Measurements from ENCODE around the gene SNCA. TPM values are rescaled to one million over a fixed set of nuclear protein-coding genes. Genes with fewer than 3 reads are reported as not detected.

The SNCA gene
- total RNA-seq, 1 donor, result 0.72 TPM

DNA sequence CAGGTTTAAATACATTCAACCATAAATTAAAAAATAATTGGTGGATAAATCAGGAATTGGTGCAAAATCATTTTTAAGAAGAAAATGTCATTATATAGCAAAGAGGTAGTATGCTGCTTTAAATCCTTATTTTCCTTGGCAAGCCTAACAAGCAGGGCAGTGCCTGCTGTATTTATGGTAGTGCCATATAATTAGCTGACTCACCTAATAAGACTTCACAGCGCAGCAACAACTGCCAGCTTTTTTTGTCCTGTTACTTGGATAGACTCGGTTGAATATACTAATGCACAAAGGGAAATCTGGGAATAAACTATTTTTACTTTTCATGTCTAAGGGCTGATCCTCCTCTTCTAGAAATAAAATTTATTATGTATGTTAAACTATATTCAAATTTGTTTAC, 99.1 kb downstream of the SNCA start:
- peaks cover 7% of the 10 kb centered on the region for H3K4me1 ChIP-seq (ENCODE audit: insufficient read depth, low read length)
- H3K36me3 ChIP-seq (ENCODE audit: insufficient read depth, low read length), result no peaks in the 10 kb centered on the region
- H2AFZ ChIP-seq (ENCODE audit: low read length), result no peak overlapping the region
- H3K9me3 ChIP-seq (ENCODE audit: low read depth, low read length), result no peaks in the 10 kb centered on the region
- no peak overlapping the region for H3K4me3 ChIP-seq (ENCODE audit: insufficient read depth, low read length)
- H3K79me2 ChIP-seq (ENCODE audit: insufficient read depth, low read length), result no peaks in the 10 kb centered on the region
- TF ChIP-seq, protein P1, sequence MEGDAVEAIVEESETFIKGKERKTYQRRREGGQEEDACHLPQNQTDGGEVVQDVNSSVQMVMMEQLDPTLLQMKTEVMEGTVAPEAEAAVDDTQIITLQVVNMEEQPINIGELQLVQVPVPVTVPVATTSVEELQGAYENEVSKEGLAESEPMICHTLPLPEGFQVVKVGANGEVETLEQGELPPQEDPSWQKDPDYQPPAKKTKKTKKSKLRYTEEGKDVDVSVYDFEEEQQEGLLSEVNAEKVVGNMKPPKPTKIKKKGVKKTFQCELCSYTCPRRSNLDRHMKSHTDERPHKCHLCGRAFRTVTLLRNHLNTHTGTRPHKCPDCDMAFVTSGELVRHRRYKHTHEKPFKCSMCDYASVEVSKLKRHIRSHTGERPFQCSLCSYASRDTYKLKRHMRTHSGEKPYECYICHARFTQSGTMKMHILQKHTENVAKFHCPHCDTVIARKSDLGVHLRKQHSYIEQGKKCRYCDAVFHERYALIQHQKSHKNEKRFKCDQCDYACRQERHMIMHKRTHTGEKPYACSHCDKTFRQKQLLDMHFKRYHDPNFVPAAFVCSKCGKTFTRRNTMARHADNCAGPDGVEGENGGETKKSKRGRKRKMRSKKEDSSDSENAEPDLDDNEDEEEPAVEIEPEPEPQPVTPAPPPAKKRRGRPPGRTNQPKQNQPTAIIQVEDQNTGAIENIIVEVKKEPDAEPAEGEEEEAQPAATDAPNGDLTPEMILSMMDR (IDR thresholded peaks at IDR 0.05; ENCODE audit: extremely low read depth, low read depth, low read length), result no peak
- no peaks in the 10 kb centered on the region for H4K20me1 ChIP-seq (ENCODE audit: insufficient read depth, low read length)
- peak; percentile 91 for DNase-seq (ENCODE audit: insufficient read length, low spot score, missing footprints)
- H3K27ac ChIP-seq (ENCODE audit: low read depth, low read length), result no peak overlapping the region
- peak overlapping the region; percentile 12 for H3K4me2 ChIP-seq (ENCODE audit: insufficient read depth, low read length)
- no peaks in the 10 kb centered on the region for H3K27me3 ChIP-seq (ENCODE audit: insufficient read depth, low read length)

DNA sequence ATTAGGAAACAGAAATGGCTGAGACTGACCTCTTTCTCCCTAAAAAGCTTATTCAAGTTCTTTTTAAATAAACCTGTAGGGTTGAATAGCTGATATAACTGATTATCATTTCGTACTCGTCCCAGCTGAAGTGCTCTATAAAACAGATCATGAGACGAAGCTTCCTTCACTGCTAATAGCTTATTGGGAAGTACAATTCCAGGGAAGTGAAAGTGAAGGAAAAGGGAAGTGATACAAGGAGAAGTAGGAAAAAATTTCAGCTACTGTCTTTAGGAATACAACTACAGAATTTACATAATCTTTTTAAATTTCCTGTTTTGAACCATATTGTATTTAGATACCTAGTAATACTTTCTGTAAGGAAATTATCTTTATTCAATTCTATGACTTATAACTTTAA, 103.0 kb downstream of the SNCA start:
- no peaks in the 10 kb centered on the region for H3K36me3 ChIP-seq (ENCODE audit: insufficient read depth, low read length)
- no peak overlapping the region for H2AFZ ChIP-seq (ENCODE audit: low read length)
- DNase-seq (ENCODE audit: insufficient read length, low spot score, missing footprints), result no peak
- no peak overlapping the region for H3K27ac ChIP-seq (ENCODE audit: low read depth, low read length)
- peaks cover 7% of the 10 kb centered on the region for H3K4me1 ChIP-seq (ENCODE audit: insufficient read depth, low read length)
- H3K4me3 ChIP-seq (ENCODE audit: insufficient read depth, low read length), result no peak overlapping the region
- H3K27me3 ChIP-seq (ENCODE audit: insufficient read depth, low read length), result no peaks in the 10 kb centered on the region
- H4K20me1 ChIP-seq (ENCODE audit: insufficient read depth, low read length), result no peaks in the 10 kb centered on the region
- H3K9me3 ChIP-seq (ENCODE audit: low read depth, low read length), result no peaks in the 10 kb centered on the region
- TF ChIP-seq, protein P1 (IDR thresholded peaks at IDR 0.05; ENCODE audit: extremely low read depth, low read depth, low read length), result no peak
- no peak overlapping the region for H3K4me2 ChIP-seq (ENCODE audit: insufficient read depth, low read length)
- no peaks in the 10 kb centered on the region for H3K79me2 ChIP-seq (ENCODE audit: insufficient read depth, low read length)

DNA sequence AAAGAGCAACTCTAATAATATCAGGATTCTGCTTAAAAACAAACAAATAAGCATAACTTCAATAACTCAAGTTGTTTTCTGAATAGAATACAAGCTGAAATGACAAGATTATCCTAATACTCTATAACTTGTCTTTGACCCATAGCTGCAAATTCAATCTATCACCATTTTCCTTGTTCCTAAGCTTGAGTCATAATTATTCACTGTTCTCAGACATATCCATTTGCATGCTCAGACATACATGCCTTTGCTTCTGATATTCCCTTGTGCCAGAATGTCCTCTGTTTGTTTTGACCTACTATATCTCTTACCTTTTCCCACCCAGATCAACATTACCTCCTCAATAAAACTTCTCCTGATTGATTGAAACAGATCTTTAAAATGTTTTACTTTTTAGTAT, 109.7 kb downstream of the SNCA start:
- Histone ChIP-seq H3K79me2 (ENCODE audit: insufficient read depth, low read length) (no peaks in the 10 kb centered on the region), H3K9me3 (ENCODE audit: low read depth, low read length) (no peaks in the 10 kb centered on the region), H3K36me3 (ENCODE audit: insufficient read depth, low read length) (no peaks in the 10 kb centered on the region), H3K4me2 (ENCODE audit: insufficient read depth, low read length) (no peak overlapping the region), H3K27me3 (ENCODE audit: insufficient read depth, low read length) (no peaks in the 10 kb centered on the region), H4K20me1 (ENCODE audit: insufficient read depth, low read length) (no peaks in the 10 kb centered on the region), H3K4me1 (ENCODE audit: insufficient read depth, low read length) (peaks cover 9% of the 10 kb centered on the region), H3K27ac (ENCODE audit: low read depth, low read length) (no peak overlapping the region), H3K4me3 (ENCODE audit: insufficient read depth, low read length) (no peak overlapping the region), H2AFZ (ENCODE audit: low read length) (no peak overlapping the region)
- TF ChIP-seq, protein P1 (IDR thresholded peaks at IDR 0.05; ENCODE audit: extremely low read depth, low read depth, low read length), result no peak
- no peak for DNase-seq (ENCODE audit: insufficient read length, low spot score, missing footprints)

DNA sequence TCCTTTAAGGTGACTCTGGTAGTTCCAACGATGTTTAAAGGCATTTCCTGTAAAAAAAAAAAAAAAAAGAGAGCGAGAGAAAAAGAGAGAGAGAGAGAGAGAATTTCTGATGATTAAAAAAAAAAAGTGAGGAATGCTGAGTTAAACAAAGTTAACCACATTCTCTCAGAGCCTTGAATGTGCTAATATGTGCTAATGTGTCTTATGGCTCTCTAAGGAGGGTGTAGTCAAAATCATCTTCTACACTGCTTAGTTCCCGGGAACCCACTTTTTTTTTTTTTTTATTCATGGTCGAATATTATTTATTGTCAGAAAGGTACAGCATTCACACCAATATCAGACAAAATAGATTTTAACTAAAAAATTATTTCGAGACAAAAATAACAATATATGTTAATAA, 111.7 kb downstream of the SNCA start:
- peaks cover 9% of the 10 kb centered on the region for H3K4me1 ChIP-seq (ENCODE audit: insufficient read depth, low read length)
- H3K36me3 ChIP-seq (ENCODE audit: insufficient read depth, low read length), result no peaks in the 10 kb centered on the region
- no peaks in the 10 kb centered on the region for H3K9me3 ChIP-seq (ENCODE audit: low read depth, low read length)
- no peaks in the 10 kb centered on the region for H4K20me1 ChIP-seq (ENCODE audit: insufficient read depth, low read length)
- peak overlapping the region; percentile 61 for H3K27ac ChIP-seq (ENCODE audit: low read depth, low read length)
- H2AFZ ChIP-seq (ENCODE audit: low read length), result no peak overlapping the region
- H3K4me3 ChIP-seq (ENCODE audit: insufficient read depth, low read length), result no peak overlapping the region
- H3K79me2 ChIP-seq (ENCODE audit: insufficient read depth, low read length), result no peaks in the 10 kb centered on the region
- no peaks in the 10 kb centered on the region for H3K27me3 ChIP-seq (ENCODE audit: insufficient read depth, low read length)
- TF ChIP-seq, protein P1 (IDR thresholded peaks at IDR 0.05; ENCODE audit: extremely low read depth, low read depth, low read length), result no peak
- DNase-seq (ENCODE audit: insufficient read length, low spot score, missing footprints), result no peak
- H3K4me2 ChIP-seq (ENCODE audit: insufficient read depth, low read length), result peak overlapping the region; percentile 58
